CD4-positive, alpha-beta T cell treated with Interleukin-17A for 1 hour (primary cell): ENCODE data around the gene FZD2.
"Not testable (repeated sequence)": the region's sequence is repeated elsewhere in the genome, so short reads cannot be mapped to it uniquely, and the experiment has no call there.

ENCODE experiments used
- DNase-seq: peaks from one replicate; pipeline ENCODE4 v3.0.0-alpha.2; 2020

FZD2 gene

DNA sequence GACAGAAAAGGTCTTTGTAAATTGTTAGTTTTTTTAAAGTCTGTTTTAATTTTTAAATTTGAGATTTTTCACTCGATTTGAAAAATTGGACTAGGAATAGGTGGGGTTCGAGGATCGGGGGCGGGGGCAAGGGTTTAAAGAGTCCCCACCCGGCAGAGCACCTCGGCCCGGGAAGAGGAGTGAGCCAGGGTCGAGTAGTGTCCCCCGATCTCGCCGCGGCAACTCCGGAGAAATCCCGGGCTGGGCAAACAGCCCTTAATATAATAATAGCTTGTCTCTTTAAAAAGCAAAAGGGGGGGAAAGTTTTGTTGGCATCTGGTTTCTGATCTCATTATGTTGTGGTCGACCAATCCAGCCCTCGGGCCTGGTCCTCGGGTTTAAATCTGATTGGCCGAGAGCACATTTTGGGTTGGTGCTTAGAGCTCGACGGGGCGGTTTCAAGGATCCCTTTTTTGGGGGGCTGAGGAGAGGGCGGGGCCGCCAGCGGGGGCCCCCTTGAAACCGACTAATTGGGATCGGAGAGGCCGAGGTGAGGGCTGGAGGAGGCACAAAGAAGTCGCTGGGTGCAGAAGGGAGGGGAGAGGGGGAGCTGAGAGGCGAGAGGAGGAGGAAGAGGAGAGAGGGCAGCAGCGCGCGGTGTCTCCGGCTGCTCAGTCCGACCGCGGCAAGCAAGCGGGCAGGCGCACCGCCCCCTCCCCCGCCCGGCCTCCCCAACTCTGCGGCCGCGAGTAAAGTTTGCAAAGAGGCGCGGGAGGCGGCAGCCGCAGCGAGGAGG, at the start of gene FZD2:
Gene FZD2, plus strand, starts transcription at position 653 of the 775 bp plus-strand sequence. CDS start 205 bp downstream, outside the sequence.
- DNase-seq, result peak; percentile 81

DNA sequence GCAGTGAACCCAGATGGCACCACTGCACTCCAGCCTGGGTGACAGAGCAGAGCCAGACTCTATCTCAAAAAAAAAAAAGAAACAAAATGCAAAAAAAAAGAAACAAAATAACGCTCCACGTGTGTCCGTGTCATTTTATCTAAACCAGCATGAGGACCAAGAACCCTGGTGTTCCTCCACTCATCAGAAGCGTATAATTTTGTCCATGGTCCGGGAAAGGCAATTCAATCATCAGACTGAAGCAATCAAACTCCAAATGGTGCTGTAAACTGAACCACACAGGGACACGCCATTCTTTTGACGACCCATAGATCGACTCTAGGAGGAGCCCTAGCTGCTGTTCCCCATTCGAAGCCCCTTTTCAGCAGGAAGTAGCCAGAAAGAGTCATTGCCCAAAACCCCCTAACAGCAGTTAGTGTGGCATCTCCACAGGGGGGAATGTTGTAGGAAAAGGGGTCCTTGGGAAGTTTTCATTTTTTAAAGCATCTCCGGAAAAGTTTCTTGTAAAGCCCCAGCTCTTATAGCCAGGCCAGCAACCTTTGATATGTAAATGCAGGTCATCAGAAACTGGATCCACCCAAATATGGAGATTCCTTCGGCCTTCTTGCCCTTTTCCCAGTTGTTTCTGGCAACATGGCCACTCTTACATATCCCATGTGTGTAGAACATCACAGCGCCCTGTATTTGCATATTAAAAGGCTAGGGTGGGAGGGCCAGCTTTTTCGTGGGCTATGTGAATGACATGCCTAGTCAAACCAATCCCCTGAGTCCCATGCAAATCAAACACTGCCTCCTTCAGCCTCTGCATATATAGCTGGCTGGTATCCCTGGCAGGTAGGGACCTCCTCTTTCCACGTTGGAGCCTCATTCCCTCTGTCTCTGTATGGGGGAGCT, 45.8 kb upstream of the FZD2 start:
- DNase-seq, result not testable (repeated sequence)

DNA sequence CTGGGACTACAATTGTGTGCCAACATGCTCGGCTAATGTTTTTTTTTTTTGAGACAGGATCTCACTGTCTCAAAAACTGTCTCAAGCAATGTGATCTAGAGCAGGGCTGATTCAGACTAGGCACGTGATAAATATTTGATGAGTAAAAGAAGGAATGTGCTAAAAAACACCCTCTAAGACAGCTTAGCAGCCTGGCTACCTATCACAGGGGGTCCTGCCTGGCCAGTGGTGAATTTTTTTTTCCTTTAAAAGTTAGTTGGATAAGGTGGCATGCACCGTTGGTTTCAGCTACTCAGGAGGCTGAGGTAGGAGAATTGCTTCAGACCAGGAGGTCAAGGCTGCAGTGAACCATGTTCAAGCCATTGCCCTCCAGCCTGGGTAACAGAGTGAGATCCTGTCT, 39.3 kb upstream of the FZD2 start:
- no peak for DNase-seq

DNA sequence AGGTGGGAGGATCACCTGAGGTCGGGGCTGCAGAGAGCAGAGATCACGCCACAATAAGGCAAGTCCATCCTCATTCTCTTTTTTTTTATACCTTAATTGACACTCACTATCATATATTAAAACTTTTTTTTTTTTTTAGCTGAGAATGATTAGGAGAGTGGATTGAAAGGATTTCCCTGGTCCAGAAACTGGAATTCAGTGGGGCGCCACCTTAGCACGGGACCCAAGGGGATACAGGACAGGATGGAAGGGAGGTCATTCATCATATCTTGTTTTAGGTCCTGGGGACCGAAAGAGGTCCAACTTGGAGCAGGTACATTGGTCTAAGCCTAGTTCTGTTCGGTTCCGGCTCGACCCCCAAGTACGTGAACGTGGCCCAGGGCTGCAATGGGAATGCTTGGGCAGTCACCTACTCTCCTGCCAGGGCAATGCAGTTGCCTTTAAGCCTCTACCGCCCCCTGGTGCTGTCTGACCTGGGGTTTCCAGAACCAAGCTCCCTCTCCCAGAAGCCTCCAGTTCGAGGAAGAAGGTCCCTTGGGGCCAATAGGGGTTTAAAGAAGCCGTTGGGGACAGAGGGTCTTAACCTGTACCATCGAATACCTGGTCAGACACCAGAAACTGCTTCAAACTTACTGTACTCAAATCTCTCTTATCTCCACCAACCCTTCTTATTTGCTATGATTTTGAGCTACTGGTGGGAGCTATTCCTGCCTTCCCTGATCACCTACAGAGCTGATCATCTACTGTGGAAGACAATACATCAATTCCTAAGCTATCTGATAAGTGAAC, 34.2 kb upstream of the FZD2 start:
- peak; percentile 40 for DNase-seq

DNA sequence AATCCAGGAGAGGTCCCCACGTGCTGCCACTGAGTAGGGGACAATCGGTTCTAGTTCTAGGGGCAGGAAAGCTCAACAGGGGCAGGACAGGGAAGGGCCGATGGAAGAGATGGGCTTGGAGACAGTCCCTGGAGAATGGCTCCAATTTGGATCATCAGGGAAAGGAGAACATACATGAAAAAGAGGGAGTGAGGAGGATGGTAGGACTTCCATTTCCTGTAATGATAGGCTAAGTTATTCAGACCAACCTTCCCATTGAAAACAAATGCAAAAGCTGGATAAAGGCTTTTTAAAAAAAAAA, 33.7 kb upstream of the FZD2 start:
- no peak for DNase-seq

DNA sequence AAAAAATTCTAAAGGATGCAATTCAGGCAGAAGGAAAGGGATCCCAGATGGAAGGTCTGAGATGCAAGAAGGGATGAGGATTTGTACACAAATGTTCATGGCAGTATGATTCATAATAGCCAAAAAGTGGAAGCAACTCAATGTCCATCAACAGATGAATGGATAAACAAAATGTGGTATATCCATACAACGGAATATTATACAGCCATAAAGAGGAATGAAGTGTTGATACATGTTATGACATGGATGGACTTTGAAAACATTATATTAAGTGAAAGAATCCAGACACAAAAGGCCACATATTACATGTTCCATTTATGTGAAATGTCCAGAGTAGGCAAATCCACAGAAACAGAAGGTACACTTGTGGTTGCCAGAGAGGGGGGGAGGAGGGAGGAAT, 30.2 kb upstream of the FZD2 start:
- no peak for DNase-seq

DNA sequence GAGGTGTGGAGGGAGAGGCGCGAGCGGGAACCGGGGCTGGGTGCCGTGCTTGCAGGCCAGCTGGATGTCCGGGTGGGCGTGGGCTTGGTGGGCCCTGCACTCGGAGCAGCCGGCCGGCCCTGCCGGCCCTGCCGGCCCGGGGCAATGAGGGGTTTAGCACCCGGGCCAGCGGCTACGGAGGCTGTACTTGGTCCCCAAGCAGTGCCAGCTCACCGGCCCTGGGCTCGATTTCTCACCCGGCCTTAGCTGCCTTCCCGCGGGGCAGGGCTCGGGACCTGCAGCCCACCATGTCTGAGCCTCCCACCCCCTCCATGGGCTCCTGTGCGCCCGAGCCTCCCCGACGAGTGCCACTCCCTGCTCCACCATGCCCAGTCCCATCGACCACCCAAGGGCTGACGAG, 29.3 kb upstream of the FZD2 start:
- no peak for DNase-seq

DNA sequence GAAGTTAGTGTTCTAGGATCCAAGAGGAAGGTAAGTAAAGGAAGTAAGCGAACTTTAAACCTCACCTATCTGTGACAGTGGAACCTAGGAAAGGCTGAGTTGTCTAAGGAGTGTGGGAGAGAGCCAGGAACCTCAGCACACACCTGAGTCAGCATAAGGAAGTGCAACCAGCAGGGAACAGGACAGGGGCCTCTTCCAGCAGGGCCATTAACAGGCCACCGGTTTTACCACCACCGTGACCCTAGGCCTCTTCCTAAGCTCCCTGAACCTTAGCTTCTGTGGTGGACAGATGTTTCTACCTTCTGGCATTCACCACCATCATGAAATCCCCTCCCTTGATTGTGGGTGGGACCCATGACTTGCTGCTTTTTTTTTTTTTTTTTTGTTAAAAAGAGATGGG, 27.4 kb upstream of the FZD2 start:
- DNase-seq, result no peak

DNA sequence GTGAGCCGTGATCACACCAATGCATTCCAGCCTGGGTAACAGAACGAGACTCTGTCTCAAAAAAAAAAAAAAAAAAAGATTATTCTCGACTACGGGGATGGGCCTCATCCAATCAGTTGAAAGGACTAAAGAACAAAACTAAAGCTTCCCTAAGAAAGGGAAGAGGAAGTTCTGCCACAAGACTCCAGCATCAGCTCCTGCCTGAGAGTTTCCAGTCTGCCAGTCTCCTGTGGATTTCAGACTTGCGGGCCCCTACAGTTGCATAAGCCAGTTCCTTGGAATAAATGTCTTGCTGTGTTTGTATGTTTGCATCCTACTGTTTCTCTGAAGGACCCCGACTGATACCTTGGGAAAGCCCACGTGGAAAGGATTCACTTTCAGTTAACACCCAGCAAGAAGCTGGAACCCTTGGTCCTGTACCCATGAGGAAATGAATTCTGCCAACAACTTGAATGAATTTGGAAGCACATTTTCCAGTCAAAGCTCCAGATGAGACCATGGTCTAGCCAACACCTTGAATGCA, 26.3 kb upstream of the FZD2 start:
- no peak for DNase-seq

DNA sequence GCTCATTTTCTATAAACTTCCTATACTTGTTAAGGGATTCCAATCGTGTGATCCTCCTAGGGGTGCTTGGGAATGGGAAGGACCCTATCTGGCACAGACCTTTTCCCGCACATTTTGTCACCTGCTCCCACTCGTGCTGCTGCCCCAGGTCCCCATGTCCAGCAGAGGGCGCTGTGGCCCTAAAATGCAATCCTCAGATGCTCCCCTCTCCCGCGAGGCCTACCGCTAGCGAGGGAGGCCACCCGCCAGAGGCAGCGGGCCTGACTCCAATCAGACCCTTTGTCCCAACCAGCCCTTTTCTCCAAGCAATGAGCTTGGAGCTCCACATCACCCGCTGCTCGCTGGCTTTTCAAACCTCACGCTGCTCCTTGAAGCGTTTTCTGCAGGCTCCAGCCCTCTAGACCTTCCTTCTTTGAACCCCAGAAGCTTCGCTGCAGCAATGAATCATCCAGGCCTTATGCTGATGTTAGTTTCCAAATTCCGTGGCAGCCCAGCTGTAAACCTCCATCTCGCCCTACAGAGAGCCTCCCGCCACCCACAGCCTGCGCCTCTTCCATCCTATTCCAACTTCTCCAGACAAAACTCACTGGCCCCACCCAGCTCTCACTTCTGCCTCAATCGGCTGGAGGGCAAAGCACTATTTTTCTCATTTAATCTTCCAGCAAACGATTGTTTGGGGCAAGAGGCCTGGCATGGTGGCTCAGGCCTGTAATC, 23.6 kb upstream of the FZD2 start:
- peak; percentile 81 for DNase-seq

DNA sequence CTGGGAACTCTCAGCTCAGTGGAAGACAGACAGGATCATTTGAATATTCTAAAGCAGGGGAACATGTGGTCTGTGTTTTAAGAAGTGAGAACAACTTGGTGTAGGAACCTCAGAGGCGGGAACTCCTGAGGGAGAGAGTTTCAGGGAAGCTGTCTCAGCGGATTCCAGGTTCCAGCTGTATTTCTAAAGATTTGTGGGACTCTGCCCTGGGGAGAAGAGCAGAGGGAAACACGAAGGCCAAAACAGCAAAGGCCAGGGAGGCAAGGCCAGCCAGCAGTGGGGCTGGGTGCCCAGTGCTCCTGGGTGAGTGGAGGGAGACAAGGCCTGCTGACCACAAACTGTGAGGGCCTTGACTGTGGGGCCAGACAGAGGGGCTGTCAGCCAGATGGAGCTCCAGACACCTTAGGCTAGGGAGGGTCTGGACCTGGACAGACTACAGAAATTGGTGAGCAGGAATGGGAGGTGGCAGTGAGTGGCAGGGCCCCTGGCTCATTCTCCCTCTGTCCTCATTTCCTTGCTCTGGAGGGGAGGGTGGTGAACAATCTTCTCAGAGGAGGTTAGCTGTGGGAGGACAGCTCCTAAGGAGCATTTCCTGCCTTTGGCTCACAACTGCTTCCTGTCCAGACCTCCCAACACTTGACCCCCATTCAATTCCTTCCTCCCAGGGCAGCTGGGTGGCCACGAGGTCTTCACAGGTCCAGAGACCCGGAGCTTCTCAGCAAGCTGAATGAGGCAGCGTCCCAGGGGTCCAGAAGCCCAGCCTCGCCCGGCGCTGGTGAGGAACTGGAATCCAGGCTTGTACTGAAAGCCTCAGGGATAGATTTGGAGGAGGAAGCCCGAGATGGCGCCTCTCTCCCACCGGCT, 21.0 kb upstream of the FZD2 start:
- DNase-seq, result no peak

DNA sequence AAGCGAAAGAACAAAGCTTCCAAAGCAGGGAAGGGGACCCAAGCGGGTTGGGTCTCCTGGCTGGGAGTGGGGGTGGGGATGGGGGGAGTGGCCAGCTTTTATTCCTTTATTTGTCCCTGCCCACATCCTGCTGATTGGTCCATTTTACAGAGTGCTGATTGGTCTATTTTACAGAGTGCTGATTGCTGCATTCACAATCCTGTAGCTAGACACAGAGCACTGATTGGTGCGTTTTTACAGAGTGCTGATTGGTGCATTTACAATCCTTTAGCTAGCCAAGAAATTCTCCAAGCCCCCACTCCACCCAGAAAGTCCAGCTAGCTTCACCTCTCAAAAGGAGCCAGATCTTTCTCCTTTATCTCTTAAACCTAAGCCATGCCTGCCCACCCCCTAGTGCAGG, 19.4 kb upstream of the FZD2 start:
- DNase-seq, result not testable (repeated sequence)

DNA sequence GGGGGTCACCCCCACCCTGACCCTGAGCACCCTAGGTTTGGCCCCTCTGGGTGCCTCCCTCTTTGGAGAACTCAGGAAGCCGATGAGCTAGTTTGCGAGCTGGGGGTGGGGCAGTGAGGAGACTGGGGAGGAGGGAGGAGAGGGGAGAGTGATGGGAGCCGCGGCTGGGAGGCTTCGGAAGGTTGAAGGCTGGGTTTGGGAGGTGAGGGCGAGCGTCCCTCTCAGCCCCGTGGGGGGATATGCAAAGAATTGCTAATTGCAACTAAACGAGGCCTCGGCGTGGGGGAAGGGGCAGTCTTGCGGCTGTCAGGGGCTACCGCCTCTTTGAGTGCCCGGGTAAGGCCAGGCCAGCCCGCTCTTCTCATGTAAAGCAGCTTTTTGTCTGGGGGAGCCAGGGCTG, 17.6 kb upstream of the FZD2 start:
- DNase-seq, result no peak

DNA sequence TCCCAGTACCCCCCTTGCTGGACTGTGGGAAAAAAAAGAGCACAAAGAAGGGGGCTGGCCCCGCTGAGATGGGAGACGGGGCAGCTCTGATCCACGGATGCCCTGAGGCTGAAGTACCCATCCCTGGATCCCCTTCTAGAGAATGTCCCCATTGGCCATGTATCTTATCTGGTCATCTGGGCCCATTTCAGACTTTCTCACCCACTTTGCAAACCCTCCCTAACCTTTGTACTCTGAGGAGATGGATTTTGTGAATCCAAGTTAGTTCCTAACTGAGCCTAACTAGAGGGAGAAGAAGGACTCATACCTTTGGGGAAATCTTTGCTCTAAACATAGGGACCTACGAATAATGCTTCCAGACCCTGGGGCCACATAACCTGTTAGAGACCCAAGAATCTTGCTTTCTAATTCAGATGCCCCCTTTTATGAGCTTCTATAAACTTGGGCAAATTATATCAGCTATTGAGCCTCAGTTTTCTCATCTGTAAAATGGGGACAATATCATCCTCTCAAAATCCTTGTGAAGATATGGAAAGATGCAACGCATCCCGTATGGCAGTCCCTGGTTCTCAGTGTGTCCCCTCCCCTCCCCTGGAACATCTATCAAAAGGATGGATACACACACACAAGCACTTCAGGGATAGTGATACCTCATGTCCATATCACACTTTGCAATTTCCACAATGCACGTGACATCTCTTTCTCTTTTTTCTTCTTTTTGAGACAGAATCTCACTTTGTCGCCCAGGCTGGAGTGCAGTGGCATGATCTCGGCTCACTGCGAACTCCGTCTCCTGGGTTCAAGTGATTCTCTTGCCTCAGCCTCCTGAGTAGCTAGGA, 16.8 kb upstream of the FZD2 start:
- DNase-seq, result no peak

DNA sequence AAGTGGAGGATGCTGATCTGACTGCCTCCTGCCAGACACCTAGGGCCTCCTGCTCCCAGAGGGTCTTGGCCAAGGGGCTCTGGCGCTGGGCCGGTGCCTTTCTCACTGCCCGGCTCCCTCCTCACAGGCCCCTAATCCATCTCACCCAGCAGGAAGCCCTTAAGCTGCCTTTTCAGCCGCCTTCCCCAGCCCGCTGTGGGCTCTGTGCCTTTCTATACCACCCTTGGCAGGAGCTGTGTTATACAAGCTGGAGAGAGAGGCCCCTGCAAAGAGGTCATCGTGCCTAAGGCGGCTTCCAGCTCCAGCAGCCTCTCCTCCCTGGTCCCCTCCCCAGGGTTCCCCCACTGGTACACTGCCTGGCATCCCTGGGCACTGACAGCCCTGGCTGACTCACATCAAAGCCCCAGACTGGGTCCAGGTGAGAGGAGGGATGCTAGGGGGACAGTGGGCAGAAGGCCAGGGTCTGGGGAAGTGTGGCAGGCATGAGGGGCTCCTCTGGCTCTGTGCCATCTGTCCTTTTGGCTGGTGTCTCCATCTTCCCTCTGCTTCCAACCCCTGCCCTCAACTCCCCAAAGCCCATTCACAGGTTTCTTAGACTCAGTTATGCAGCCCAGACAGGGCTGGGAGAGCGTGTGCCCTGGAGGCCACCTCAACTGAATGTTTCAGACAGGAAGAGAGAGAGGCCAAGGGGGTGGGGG, 15.3 kb upstream of the FZD2 start:
- no peak for DNase-seq

DNA sequence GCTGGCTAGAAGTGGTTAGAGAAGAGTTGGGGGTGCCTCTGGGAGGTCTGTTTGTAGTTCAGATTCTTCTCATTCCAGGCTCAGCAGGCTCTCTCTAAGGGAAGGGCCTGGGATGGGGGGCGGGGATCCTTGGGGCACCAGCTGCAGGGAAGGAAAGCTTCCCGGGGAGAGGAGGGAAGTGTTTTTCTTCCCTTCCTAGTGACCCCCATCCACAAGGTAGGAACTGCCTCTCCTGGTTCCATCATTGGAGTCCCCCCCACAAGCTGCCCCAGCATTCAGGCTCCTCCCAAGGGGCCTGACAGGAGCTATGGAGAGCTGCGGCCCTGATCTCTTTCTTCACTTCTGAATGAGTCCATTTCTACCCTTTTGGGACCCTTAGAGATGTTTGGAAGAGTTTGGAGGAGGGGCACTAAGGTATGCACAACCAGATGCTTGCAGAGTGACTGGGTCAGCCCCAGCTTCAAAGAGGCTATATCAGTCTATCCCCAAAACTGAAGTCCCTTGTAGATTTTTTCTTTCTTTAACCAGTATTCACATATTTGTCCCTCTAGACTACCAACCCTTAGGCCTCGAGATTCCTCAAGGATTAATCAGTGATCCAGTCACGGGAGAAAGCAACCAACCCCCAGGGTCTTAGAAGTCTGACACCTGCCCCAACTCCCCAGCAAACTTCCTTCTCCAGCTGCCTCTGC, 13.9 kb upstream of the FZD2 start:
- DNase-seq, result no peak

DNA sequence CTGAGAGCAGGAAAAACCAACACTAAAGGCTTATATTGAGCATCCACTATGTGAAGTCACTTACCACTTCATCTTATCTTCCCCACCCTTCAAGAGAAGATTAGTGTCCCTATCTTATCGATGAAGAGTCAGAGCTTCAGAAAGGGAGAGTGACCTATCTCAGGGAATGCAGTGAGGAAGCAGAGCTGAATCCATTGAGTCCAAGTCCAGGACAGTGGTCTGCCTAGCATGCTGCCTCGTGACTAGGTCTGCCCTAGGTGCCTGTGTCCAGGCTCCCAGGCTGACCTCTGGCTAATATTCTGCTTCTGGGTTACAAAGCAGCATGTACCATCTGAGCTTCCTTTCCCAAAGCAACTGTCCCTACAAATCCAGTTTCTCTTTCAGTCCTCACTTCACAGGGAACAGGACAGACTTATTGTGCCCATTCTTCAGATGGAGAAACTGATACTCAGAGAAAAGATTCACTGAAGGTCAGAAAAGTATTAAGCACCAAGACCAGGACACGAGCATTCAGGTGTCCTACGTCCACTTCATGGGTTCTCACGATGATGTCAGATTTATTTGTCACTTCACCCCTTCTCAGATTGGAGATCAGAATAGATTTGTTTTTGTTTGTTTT, 13.3 kb upstream of the FZD2 start:
- no peak for DNase-seq

DNA sequence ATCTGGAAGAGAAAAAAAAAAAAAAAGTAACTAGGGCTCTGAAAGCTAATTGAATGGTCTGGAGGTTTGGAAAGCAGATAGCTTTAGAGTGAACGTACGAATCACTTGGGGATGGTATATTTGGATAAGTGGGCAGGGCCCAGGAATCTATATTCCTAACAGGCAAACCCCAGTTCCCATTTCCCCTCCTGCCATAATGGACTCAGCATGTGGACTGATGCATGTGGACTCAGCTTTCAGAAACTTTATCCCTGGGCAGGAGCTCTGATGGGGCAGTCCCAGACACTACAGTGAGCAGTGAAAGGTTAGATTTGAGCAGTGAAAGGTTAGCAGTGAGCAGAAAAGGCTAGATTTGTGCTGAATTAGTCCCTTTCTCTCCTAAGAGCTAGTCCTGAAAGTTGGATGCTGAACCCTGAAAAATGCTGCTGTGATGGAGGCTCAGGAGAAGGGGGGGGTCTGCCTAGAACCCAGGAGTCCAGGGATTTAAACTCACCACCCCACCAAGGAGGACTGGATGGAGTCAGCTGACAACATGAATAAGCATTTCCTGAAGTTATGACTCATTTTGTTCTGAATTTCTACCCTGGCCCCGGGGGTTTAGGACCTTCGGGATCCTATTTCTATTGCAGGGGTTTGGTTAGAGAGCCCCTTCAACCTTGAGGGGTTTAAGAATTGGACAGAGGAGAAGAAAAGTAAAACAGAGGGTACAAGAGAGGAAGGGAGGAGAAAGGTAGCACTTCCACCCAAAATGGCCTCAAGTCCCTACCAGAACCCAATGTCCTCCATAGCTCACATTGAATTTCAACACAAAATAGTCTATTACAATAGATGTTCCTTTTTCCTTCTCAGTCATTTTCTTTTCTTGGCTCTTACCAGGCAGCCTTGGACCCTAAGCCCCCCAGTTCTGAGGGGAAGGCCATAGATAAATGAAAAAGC, 10.3 kb upstream of the FZD2 start:
- DNase-seq, result no peak
